Endothelial cell (in vitro differentiated cells): ENCODE results near the gene OOSP1. TPM values are rescaled to one million over a fixed set of nuclear protein-coding genes. Genes with fewer than 3 reads are reported as not detected.

Experiments used
- DNase-seq: peaks from one replicate; pipeline ENCODE4 v3.0.0; 2021; ENCODE audit warnings: low spot score
- H3K27ac Mint-ChIP-seq: one replicate; pipeline ENCODE4 v1.8.0; 2021; ENCODE audit warnings: mixed read lengths, inconsistent platforms; ENCODE audit not compliant: unreplicated experiment
- H3K27me3 Mint-ChIP-seq: one replicate; pipeline ENCODE4 v1.8.0; 2021; ENCODE audit warnings: mild to moderate bottlenecking, moderate library complexity, mixed read lengths, inconsistent platforms; ENCODE audit not compliant: unreplicated experiment
- H3K36me3 Mint-ChIP-seq: one replicate; pipeline ENCODE4 v1.8.0; 2021; ENCODE audit warnings: mild to moderate bottlenecking, low read depth, mixed read lengths, inconsistent platforms; ENCODE audit not compliant: unreplicated experiment
- H3K4me1 Mint-ChIP-seq: one replicate; pipeline ENCODE4 v1.8.0; 2021; ENCODE audit warnings: mild to moderate bottlenecking, mixed read lengths, inconsistent platforms; ENCODE audit not compliant: unreplicated experiment
- H3K4me3 Mint-ChIP-seq: one replicate; pipeline ENCODE4 v1.8.0; 2021; ENCODE audit warnings: mild to moderate bottlenecking, mixed read lengths, inconsistent platforms; ENCODE audit not compliant: unreplicated experiment
- H3K9me3 Mint-ChIP-seq: one replicate; pipeline ENCODE4 v1.8.0; 2021; ENCODE audit warnings: mixed read lengths, inconsistent platforms; ENCODE audit not compliant: unreplicated experiment
- total RNA-seq: library from RNA; stranded (reverse); fragmentation: NEBNext Ultra II Directional; extraction: Animal tissue kit (Norgen Biotek cat#: 25700); gene quantifications from one replicate; pipeline ENCODE4 v1.2.1, GENCODE V29; 2021; ENCODE audit not compliant: unreplicated experiment
- TF ChIP-seq, protein P1 (sequence below): fragments of 200-600 bp; sonication (generic); IDR thresholded peaks from one replicate; pipeline ENCODE4 v1.5.0; 2021; ENCODE audit warnings: antibody characterized with exemption; ENCODE audit not compliant: unreplicated experiment

The OOSP1 gene
- total RNA-seq, 1 donor from 2014 or later = 0.38 TPM

DNA sequence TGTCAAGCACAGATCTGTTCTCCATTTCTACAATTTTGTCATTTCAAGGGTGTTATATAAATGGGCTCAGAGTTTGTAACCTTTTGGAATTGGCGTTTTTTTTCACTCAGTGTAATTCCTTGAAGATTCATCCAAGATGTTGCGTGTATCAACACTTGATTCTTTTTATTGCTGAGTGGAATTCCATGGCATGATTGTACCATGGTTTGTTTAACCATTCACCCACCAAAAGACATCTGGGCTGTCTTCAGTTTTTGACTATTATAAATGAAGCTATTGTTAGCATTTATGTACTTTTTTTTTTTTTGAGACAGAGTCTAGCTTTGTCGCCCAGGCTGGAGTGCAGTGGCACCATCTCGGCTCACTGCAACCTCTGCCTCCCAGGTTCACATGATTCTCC is 2.9 kb downstream of the OOSP1 start:
- TF ChIP-seq, protein P1, sequence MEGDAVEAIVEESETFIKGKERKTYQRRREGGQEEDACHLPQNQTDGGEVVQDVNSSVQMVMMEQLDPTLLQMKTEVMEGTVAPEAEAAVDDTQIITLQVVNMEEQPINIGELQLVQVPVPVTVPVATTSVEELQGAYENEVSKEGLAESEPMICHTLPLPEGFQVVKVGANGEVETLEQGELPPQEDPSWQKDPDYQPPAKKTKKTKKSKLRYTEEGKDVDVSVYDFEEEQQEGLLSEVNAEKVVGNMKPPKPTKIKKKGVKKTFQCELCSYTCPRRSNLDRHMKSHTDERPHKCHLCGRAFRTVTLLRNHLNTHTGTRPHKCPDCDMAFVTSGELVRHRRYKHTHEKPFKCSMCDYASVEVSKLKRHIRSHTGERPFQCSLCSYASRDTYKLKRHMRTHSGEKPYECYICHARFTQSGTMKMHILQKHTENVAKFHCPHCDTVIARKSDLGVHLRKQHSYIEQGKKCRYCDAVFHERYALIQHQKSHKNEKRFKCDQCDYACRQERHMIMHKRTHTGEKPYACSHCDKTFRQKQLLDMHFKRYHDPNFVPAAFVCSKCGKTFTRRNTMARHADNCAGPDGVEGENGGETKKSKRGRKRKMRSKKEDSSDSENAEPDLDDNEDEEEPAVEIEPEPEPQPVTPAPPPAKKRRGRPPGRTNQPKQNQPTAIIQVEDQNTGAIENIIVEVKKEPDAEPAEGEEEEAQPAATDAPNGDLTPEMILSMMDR = no peak
- H3K9me3 Mint-ChIP-seq = peaks cover 4% of the 10 kb centered on the region
- no peaks in the 10 kb centered on the region for H3K27me3 Mint-ChIP-seq
- no peak for DNase-seq
- no peak overlapping the region for H3K4me3 Mint-ChIP-seq
- H3K4me1 Mint-ChIP-seq = no peaks in the 10 kb centered on the region
- H3K36me3 Mint-ChIP-seq = peaks cover 6% of the 10 kb centered on the region
- H3K27ac Mint-ChIP-seq = no peak overlapping the region

GRCh38 chr11:59943997-59944714 is 5.9 kb downstream of the OOSP1 start:
- peaks cover 6% of the 10 kb centered on the region for H3K36me3 Mint-ChIP-seq
- DNase-seq = no peak
- no peak overlapping the region for H3K27ac Mint-ChIP-seq
- TF ChIP-seq, protein P1 = no peak
- no peaks in the 10 kb centered on the region for H3K4me1 Mint-ChIP-seq
- H3K9me3 Mint-ChIP-seq = peaks cover 4% of the 10 kb centered on the region
- H3K4me3 Mint-ChIP-seq = peak overlapping the region; percentile 8
- no peaks in the 10 kb centered on the region for H3K27me3 Mint-ChIP-seq

GRCh38 chr11:59944720-59945119 is 6.5 kb downstream of the OOSP1 start:
- Mint-ChIP-seq H3K27ac (no peak overlapping the region), H3K27me3 (no peaks in the 10 kb centered on the region), H3K4me3 (no peak overlapping the region), H3K9me3 (peaks cover 4% of the 10 kb centered on the region), H3K4me1 (no peaks in the 10 kb centered on the region), H3K36me3 (peaks cover 4% of the 10 kb centered on the region)
- TF ChIP-seq, protein P1 = no peak
- no peak for DNase-seq

GRCh38 chr11:59953463-59954218 is 15.4 kb downstream of the OOSP1 start:
- DNase-seq = no peak
- H3K9me3 Mint-ChIP-seq = no peaks in the 10 kb centered on the region
- TF ChIP-seq, protein P1 = no peak
- no peak overlapping the region for H3K4me3 Mint-ChIP-seq
- H3K36me3 Mint-ChIP-seq = no peaks in the 10 kb centered on the region
- H3K4me1 Mint-ChIP-seq = peaks cover 4% of the 10 kb centered on the region
- no peak overlapping the region for H3K27ac Mint-ChIP-seq
- H3K27me3 Mint-ChIP-seq = no peaks in the 10 kb centered on the region

DNA sequence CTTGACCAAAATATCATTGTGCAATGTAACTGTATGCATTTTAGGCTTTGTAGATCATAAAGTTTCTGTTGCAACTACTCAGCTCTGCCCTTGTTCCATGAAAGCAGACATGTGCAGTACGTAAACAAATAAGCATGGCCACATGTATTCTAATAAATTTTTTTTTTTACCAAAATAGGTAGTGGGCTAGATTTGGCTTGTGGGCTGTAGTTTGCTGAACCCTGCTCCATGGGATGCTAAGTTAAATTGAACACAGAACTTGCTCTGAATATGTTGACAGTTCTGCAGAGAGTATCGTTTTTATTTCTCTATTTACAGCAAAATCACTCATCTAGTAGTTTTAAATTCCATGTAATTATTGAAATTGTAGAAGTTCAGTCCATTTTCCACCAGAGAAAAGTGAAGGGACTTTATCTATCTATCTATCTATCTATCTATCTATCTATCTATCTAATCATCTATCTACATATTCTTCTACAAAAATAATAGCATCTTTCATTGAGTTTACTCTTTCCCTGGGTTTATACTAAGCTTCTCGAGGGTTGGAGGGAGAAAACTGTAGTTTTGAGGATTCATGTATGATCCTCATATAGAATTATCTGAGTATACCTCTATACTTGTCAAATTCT is 16.1 kb downstream of the OOSP1 start:
- Mint-ChIP-seq H3K4me1 (peaks cover 4% of the 10 kb centered on the region), H3K9me3 (no peaks in the 10 kb centered on the region), H3K36me3 (no peaks in the 10 kb centered on the region), H3K27ac (no peak overlapping the region), H3K27me3 (no peaks in the 10 kb centered on the region), H3K4me3 (no peak overlapping the region)
- TF ChIP-seq, protein P1 = no peak
- DNase-seq = no peak
